DMS153 (cell line): ENCODE data around the gene CILP.
"Not testable (repeated sequence)": the region's sequence is repeated elsewhere in the genome, so short reads cannot be mapped to it uniquely, and the experiment has no call there.

Experiments used
- DNase-seq: peaks from one replicate; lab custom pipeline; 2025; lab: John Stamatoyannopoulos, UW

CILP gene

GRCh38 chr15:65210770-65211481 is at the start of gene CILP:
Gene CILP (minus strand): TSS chr15:65211473. CDS start chr15:65209755, 1,718 bp downstream.
- no peak for DNase-seq

- DNase-seq: no peak
These were observed 49.7 kb upstream of the CILP start for GRCh38 chr15:65260968-65261367.

GRCh38 chr15:65259367-65259797 is 48.1 kb upstream of the CILP start:
- DNase-seq: no peak

- DNase-seq: no peak
These were observed 47.3 kb upstream of the CILP start for GRCh38 chr15:65258375-65259262.

- no peak for DNase-seq
These were observed 44.3 kb upstream of the CILP start for GRCh38 chr15:65255486-65256140.

- no peak for DNase-seq
These were observed 43.5 kb upstream of the CILP start for GRCh38 chr15:65254758-65255157.

GRCh38 chr15:65254356-65254755 is 43.1 kb upstream of the CILP start:
- DNase-seq: no peak

- DNase-seq: no peak
These were observed 38.4 kb upstream of the CILP start for GRCh38 chr15:65249641-65250040.

- no peak for DNase-seq
These were observed 37.4 kb upstream of the CILP start for GRCh38 chr15:65248511-65249255.

GRCh38 chr15:65246939-65247338 is 35.7 kb upstream of the CILP start:
- no peak for DNase-seq

GRCh38 chr15:65246026-65246714 is 34.9 kb upstream of the CILP start:
- DNase-seq: no peak

GRCh38 chr15:65245096-65245856 is 34.0 kb upstream of the CILP start:
- DNase-seq: no peak

GRCh38 chr15:65244638-65245037 is 33.4 kb upstream of the CILP start:
- DNase-seq: no peak

GRCh38 chr15:65236443-65236842 is 25.2 kb upstream of the CILP start:
- DNase-seq: not testable (repeated sequence)

GRCh38 chr15:65233696-65234095 is 22.4 kb upstream of the CILP start:
- DNase-seq: no peak

GRCh38 chr15:65232520-65232919 is 21.2 kb upstream of the CILP start:
- DNase-seq: no peak

GRCh38 chr15:65231306-65231705 is 20.0 kb upstream of the CILP start:
- DNase-seq: no peak

- DNase-seq: not testable (repeated sequence)
These were observed 15.6 kb upstream of the CILP start for GRCh38 chr15:65226901-65227300.

- no peak for DNase-seq
These were observed 14.9 kb upstream of the CILP start for GRCh38 chr15:65226221-65226620.

- no peak for DNase-seq
These were observed 12.7 kb upstream of the CILP start for GRCh38 chr15:65223996-65224395.

GRCh38 chr15:65222891-65223290 is 11.6 kb upstream of the CILP start:
- no peak for DNase-seq
